Measurements from ENCODE around the gene MYH9. TPM values are rescaled to one million over a fixed set of nuclear protein-coding genes. Genes with fewer than 3 reads are reported as not detected.

The MYH9 gene
- total RNA-seq, 4 donors from 2014 or later: 228 to 375 (median 275) TPM

DNA sequence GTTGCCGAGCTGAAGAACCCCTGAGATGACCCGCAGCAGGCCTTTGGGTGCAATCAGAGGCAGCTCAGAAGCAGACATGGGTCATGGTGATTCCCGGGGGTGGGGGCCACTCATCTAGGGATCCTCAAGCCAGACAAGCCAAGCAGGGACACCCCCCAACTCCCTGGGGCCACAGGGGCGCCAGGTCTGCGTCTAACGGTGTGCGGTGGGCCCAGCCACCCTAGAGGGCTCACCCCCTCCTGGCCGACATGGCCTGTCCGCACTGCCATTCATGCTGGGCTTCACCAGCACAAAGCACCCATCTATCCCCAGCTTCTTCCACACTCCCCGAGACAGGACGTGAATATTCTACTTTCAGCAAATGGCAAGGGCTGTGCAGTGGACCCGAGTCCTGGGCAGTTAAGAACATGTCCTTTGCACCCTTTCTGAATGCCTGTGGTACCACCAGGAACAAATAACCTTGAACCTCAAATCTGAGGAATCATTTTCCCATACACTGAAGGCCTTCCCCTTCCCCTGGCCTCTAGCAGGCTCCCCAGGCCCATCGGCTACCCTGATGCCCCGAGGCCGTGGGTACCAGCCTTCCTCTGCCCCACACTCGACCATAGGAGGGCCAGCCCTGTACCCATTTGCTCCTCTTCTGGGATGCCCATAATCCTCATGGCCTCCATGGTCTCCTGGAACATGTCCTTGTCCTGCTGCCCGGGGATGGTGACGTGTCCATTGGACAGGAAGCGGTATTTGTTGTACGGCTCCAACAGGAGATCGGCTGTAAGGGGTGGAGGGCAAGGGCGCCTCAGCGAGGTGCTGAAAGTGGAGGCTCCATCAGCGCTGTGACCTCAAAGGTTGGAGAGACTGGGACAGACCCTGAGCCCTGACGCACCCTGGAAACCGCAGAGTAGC is 67.9 kb downstream of the MYH9 start:
- H3K27ac ChIP-seq: peak overlapping the region in 1 of 3 donors; percentile 11
- peaks cover 61 to 72% of the 10 kb centered on the region in 2 donors for H3K36me3 ChIP-seq
- no peaks in the 10 kb centered on the region for H3K9me3 ChIP-seq
- peaks cover 22 to 25% of the 10 kb centered on the region in 2 donors for H3K4me1 ChIP-seq
- DNase-seq: no peak
- H3K27me3 ChIP-seq: no peaks in the 10 kb centered on the region
- H3K4me3 ChIP-seq (replicated peaks in 1 of 3): no peak overlapping the region
- WGBS, 2 donors: 86 to 94% methylated on average over 21 to 26 of the region's 26 CpGs
- TF ChIP-seq, protein P1, sequence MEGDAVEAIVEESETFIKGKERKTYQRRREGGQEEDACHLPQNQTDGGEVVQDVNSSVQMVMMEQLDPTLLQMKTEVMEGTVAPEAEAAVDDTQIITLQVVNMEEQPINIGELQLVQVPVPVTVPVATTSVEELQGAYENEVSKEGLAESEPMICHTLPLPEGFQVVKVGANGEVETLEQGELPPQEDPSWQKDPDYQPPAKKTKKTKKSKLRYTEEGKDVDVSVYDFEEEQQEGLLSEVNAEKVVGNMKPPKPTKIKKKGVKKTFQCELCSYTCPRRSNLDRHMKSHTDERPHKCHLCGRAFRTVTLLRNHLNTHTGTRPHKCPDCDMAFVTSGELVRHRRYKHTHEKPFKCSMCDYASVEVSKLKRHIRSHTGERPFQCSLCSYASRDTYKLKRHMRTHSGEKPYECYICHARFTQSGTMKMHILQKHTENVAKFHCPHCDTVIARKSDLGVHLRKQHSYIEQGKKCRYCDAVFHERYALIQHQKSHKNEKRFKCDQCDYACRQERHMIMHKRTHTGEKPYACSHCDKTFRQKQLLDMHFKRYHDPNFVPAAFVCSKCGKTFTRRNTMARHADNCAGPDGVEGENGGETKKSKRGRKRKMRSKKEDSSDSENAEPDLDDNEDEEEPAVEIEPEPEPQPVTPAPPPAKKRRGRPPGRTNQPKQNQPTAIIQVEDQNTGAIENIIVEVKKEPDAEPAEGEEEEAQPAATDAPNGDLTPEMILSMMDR (IDR thresholded peaks at IDR 0.05): no peak
- intact Hi-C loops (cut with DNase I): loop anchor here (5.0 kb wide), 1 partner anchor 152 kb away; no protein-coding TSS in a partner anchor

DNA sequence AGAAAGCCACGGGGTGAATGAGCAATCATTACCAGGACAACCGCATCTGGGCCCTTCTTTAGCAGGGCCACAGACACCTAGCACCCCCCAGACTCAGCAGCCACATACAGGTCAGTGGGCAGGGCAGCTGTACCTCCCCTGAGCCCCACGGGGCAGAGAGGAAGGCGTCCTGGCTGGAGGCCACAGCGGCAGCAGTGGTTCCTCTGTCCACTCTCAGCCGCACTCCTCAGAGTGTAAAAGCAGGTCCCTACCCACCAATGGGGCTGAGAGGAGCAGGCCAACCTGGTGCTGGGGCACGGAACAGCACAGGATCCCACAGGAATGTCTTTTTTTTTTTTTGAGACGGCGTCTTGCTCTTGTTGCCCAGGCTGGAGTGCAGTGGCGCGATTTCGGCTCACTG is 69.3 kb downstream of the MYH9 start:
- intact Hi-C loops (cut with DNase I): loop anchor here (5.0 kb wide), 1 partner anchor 154 kb away; no protein-coding TSS in a partner anchor
- Histone ChIP-seq H3K27me3 (no peaks in the 10 kb centered on the region), H3K9me3 (no peaks in the 10 kb centered on the region), H3K4me1 (peaks cover 8 to 11% of the 10 kb centered on the region in 2 donors), H3K36me3 (peaks cover 73 to 86% of the 10 kb centered on the region in 2 donors), H3K27ac (no peak overlapping the region), H3K4me3 (replicated peaks in 1 of 3) (no peak overlapping the region)
- no peak for TF ChIP-seq POLR2A (IDR thresholded peaks at IDR 0.05)
- TF ChIP-seq, protein P1 (IDR thresholded peaks at IDR 0.05): no peak
- 93 to 94% methylated on average over 5 to 12 of the region's 12 CpGs for WGBS, 2 donors
- DNase-seq: no peak

DNA sequence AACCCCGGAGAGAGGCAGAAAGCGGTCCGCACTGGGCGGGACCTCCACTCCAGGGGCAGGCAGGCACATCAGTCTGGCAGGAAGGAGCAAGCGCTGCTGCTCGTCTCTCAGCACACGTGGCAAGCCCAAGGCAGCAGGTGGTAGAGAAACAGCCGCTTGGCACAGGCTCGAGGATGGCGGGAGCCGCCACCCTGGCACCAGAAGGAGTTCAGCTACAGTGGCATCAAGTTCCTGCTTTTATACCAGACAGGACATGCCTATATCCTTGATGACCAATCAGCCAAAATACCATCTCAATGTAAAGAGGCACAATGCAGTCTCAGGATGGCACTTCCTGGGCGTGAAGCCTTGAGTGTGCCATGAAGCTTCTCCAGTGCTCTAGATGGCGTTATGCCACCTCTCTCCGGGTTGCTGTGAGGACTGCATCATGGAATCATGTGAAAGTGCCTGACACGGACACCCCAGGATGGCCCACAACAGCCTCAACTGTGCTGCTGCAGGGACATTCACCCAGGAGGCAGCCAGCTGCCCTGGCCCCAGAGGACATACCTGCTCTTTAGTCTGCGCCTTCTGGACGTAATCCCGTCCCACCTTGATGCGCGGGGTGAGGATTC is 70.0 kb downstream of the MYH9 start:
- H3K27ac ChIP-seq: no peak overlapping the region
- H3K36me3 ChIP-seq: peaks cover 77 to 89% of the 10 kb centered on the region in 2 donors
- no peak for DNase-seq
- no peak for TF ChIP-seq POLR2A (IDR thresholded peaks at IDR 0.05)
- TF ChIP-seq, protein P1 (IDR thresholded peaks at IDR 0.05): no peak
- 87 to 92% methylated on average over 19 of the region's 20 CpGs for WGBS, 2 donors
- no peak overlapping the region for H3K4me3 ChIP-seq (replicated peaks in 1 of 3)
- intact Hi-C loops (cut with DNase I): loop anchor here (5.0 kb wide), 1 partner anchor 155 kb away; no protein-coding TSS in a partner anchor
- no peaks in the 10 kb centered on the region for H3K9me3 ChIP-seq
- peaks cover 2 to 4% of the 10 kb centered on the region in 2 donors for H3K4me1 ChIP-seq
- no peaks in the 10 kb centered on the region for H3K27me3 ChIP-seq

GRCh38 chr22:36316419-36316818 is 71.3 kb downstream of the MYH9 start:
- Histone ChIP-seq H3K36me3 (peaks cover 78 to 91% of the 10 kb centered on the region in 2 donors), H3K27ac (no peak overlapping the region), H3K9me3 (no peaks in the 10 kb centered on the region), H3K27me3 (no peaks in the 10 kb centered on the region), H3K4me3 (replicated peaks in 1 of 3) (no peak overlapping the region), H3K4me1 (no peaks in the 10 kb centered on the region)
- 96% methylated on average over 14 of the region's 14 CpGs for WGBS, 2 donors
- no peak for TF ChIP-seq POLR2A (IDR thresholded peaks at IDR 0.05)
- TF ChIP-seq, protein P1 (IDR thresholded peaks at IDR 0.05): no peak
- DNase-seq: no peak
- intact Hi-C loops (cut with DNase I): loop anchor here (5.0 kb wide), 1 partner anchor 156 kb away; no protein-coding TSS in a partner anchor
